Stimulated activated CD4-positive, alpha-beta T cell treated with anti-CD3 and anti-CD28 coated beads, Interleukin-4, amount 100 ng/mL, for 48 hours (primary cell): Measurements from ENCODE around the gene HNRNPA0.
A peak's percentile ranks its signal among the peaks of the same experiment; 100 is the strongest.

ENCODE experiments used
- DNase-seq, 2 donors: peaks; one replicate each; pipeline ENCODE4 v3.0.0-alpha.2; 2020; ENCODE audit warnings: low read depth in 2 of 2

Gene HNRNPA0

DNA sequence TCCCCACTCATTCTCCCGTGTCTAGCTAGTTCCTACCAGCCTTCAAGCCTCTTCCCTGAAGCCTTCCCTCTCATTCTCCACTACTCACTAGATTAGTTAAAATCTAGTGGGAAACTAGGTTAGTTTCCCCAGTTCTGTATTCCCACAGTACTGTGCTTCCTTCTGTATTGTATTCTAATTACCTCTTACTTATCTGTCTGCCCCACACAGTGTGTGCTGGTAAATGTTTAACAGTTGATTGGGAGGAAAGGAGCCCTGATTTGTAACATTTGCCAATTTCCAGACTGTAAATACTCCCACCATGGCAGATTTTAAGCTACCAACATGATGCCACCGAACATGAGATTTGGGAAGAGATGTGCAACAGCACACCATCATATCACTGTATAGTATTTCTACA, 26.5 kb downstream of the HNRNPA0 start:
- no peak for DNase-seq

DNA sequence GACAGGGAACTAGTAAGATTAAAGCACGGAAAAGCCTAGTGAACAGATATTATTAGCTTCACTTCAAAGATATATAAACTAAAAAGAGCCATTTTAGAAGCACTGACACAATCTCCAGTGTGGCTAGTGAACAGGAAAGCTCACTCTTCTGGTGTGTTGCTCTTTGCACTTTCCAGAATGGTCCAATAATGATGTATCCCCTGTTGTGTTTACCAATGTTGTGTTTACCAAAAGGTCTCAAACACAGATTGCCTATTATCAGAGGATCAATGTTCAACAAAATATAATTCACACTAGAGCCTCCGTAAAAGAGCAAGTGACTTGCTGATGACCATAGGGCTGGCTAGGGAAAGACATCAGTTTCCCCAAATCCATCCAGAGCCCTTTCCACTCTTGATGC, 29.9 kb downstream of the HNRNPA0 start:
- no peak for DNase-seq

DNA sequence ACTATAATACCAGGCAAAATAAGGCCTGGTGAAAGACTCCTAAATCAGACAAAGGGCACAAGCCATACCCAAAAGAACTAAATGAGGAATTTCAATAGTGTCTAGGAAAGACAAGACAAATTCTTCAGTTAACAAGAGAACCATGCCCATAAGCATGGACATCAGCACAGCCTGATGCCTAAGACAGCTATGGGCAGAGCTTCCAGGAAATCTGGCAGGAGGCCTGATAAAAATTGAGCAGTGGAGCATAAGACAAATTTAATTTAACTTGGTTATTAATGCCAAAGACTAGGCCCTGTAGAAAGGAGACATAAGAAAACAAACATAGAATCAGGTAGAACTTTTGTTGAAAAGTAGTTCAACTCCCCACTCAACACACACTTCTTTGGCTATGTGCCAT, 35.6 kb downstream of the HNRNPA0 start:
- DNase-seq, result no peak

DNA sequence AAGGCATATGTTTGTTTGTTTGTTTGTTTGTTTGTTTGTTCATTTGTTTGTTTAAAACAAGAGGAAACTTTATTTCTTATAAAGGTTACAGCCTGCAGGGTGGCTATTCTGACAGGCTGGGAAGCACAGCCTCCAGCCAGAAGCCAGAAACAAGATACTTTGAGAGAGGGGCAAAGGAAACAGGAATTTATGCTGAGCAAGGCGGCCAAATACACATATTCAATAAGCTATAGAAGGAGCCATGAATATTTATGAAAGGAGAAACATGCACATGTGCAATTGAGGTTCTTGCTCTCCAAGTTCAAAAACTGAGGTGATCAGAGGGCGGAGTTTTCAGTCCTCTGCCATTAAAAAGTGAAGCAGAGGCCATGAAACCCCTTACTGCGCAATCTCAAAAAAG, 37.8 kb downstream of the HNRNPA0 start:
- no peak for DNase-seq

DNA sequence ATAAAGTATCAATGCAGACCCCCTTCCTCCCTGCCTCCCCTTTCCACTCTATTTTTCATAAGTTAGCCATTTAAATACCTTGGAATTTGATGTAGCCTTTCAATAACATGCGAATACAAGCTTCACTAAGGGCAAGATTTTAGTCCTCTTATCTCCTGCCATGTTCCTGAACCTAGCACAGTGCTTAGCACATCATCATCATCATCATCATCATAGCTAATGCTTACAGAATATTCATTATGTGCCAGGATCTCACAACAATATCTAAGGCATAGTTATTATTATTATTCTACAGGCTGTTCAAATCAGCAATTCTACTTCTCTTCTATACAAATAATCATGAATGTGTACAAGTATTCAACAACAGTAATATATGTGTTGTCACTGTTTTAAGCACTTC, 38.7 kb downstream of the HNRNPA0 start:
- no peak for DNase-seq

DNA sequence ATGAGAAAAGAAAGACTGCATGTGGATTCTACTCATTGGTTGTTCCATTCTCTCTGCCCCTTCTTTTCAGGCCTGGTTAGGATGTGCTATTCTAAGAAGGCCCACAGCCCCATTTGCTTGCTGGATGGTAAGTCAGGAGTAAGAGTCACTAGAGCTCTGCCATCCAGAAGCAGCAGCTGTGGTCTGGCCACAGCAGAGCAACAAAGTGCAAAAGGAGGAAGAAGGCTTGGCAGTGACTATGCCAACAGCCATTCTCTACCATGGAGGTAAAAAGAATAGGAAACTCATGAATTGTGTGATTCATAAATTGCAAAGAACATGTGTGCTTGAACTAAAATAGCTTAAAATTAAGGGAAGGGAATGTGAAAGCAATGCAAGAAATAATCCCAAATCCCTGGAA, 39.2 kb downstream of the HNRNPA0 start:
- DNase-seq, result no peak

DNA sequence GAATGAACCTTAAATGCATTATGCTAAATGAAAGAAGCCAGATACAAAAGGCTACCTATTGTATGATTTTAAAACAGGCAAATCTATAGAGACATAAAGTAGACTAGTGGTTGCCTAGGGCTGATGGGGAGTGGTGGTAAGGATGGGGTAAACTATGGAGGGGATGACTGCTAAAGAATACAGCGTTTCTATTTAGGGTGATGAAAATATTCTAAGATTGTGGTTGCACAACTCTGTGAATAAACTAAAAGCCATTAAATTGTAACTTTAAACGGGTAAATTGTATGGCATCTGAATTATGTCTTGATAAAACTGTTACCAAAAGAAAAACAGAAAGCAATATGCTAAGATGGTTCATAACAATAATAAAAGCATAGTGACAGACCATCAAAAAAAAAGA, 39.7 kb downstream of the HNRNPA0 start:
- no peak for DNase-seq

DNA sequence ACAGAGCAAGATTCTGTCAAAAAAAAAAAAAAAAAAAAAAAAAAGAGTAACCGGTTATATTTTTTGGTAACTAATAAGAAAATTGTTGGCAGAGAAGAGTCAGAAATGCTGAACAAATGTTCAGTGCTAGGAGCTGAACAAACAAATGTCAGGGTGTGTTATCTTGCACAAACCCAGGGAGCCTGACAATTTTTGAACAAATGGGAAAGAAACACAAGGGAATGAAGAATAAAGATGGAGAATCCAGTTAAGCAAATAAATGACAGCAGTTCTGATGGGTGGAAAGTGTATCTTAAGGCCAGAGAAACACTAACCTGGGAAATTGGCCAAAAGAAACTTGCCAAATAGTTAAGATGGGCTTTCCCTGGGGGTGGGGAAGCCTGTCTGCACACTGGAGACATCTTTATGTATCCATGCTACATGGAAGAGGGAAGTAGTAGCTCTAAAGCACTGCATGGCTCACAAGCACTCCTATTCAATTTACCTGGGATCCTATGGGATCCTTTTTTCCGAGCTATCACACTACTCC, 42.0 kb downstream of the HNRNPA0 start:
- DNase-seq, result no peak

DNA sequence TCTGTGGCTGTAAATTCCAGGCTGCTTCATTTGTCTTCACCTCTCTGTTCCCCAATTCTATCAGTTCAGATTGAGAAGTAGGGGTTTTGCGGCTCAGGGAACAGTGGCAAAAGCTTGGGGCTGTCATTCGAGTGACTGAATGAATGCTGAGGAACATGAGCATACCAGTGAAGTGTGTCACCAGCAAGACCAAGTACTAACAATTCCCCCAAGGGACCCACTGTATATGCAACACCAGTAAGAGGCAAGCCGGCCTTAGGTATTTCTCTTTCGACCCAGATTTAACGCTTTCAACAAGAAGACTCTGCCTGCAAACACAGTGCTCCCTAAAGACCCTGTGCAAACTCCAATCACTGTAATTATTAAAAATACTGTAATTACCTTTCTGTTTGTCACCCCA, 44.1 kb downstream of the HNRNPA0 start:
- no peak for DNase-seq

DNA sequence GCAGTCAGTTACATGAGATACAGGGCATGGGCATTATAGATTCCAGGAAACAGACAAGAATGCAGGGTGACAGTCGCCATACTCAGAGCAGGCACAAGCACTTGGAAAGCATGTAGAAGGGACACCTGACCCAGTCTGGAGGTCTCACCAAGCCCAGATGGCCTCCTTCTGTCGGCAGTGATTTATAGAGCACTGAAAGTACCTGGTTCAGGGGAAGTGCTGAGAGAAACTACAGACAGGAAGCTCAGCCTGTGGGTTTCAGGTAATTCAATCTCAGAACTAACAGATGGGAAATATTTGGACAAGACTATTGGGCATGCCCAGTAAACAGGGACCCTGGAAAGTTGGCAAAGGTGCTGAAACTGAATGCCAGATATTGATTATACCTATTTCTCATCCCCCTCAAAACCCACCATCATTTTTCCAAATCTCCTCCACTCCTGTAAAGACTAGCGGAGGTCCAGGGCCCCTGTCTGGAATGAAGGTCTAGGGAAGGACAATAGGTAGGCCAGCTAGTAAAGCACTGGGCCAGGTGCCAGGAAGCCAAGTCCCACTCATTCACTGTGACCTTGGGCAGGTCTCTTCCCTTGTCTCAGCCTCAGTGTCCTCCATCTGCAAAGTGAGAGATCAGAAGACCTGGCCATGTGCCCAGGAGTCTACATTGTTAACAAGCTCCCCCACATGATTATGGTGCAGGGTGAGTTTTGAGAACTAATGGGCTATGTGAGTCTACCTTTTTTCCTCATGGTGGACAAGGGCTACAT, 45.2 kb downstream of the HNRNPA0 start:
- DNase-seq, result no peak

DNA sequence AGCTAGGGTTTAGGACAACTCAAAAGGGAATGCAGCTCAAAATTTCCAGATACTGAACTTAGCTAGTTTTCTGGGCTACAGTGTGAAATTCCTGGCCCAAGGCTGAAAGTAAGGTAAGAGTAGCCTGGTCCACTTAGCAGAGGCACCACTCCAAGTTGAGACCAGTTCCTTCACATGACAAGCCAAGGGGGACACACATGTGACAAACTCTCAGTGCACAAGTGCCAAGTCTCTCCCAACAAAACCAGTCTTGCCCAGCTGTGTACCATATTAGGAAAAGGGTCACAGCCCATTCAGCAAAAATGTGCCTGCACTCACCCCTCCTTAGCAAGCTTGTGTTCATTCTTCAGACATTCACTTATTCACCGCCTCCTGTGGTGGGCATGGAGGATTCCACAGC, 46.1 kb downstream of the HNRNPA0 start:
- no peak for DNase-seq

DNA sequence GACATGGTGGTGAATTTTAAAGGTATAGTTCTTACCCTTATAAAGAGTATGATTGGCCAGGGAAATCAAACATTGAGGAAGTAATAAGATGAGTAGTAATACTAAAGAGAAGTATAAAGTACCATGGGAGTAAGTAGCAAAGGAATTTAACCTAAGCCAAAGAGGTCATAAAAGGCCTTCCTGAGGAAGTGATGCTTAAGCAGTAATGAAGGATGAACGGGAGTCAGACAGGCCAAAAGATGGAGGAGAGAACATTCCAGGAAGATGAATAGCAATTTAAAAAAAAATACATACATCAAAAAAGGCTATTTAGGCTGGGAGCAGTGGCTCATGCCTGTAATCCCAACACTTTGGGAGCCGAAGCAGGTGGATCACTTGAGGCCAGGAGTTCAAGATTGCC, 47.3 kb downstream of the HNRNPA0 start:
- DNase-seq, result no peak

DNA sequence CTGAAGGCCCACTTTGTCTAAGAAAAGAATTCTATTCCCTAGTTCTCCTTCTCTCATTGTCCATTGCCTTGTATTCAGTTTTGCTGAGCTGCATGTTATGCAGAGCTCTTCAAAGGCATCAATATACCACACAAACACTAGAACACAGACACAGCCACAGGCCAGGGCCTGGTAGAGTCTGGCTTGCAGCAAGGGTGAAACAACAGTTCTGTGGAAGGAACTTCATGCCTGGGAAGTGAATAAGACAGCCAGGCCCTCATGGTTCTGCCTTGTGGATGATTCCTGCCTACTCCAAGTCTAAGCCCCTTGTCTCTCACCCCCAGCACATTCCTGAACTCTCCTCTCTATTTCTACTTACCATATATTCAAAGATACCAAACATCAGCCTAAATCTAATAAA, 49.1 kb downstream of the HNRNPA0 start:
- DNase-seq, result no peak

DNA sequence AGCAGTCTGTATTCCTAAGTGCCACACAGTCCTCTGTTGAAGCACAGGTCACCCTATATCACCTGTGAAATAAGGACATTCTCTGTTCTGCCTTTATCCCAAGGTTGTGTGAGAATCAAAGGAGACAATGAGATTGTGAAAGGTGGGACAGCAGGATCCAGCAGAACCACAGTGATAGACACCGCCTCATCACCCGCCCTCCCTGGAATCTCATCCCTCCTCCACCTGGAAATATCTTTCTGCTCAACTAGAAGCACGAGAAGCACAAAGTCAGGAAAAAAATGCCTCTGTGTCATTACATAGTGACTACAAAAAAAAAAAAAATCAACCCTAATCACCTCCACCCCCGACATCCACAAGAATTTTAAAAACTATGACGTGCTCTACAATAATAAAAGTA, 50.6 kb downstream of the HNRNPA0 start:
- DNase-seq, result no peak

DNA sequence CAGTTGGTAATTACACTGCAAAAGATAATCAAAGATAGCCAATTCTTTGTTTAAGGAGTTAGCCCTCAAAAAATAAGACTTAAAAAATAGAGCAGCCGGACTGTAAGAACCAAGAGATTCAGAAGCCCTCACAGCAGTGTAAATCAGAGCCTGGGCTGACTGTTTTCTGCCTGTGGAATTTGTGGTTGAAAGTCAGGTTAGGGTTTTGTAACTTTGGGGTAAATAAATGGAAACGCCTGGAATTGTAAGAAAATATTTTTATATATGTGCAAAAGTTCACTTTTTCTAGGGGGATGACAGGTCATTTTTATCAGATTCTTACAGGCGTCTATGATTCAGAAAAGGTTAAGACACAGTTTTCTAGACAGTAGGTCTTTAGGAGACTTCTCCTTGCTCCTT, 53.9 kb downstream of the HNRNPA0 start:
- no peak for DNase-seq

DNA sequence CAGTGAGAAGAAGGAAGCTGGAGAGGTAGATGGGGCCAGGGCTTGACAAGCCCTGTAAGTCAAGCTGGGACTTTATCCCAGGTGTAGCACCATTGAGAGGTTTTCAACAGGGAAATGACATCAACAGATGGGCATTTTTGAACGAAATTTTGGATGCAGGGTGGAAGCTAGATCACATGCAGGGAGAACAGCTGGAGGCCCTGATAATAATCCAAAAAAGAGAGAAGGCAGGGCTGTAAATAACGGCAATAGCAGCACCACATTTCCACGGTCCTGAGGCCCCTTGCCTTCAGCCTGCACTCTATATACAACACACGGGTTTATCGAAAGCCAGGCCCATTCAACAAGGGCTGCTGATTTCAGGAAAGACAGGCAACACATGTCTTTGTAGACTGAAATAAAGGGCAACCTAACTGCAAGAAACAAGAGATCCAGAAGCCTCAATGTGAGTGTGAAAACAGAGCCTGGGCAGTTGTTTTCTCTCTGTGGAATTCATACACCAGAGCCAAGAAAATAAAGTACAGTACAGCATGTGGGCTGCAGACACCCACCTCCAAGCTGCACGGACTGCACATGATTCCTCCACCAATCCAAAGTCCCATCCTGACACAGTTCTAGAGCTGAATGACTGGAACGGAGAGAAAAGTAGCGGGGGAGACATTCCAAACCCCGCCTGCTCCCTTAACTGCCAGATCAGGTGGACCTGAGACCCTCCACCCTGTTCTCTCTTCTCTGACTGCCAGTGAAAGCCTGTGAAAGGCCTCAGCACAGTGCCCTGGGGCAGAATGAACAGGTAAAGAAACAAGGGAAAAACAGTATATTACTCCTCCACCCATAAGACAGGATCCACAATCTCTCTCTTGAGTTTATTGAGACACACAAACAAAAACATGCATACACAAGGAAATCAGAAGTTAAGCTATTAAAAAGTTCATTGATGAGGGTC, 54.6 kb downstream of the HNRNPA0 start:
- DNase-seq, result no peak

DNA sequence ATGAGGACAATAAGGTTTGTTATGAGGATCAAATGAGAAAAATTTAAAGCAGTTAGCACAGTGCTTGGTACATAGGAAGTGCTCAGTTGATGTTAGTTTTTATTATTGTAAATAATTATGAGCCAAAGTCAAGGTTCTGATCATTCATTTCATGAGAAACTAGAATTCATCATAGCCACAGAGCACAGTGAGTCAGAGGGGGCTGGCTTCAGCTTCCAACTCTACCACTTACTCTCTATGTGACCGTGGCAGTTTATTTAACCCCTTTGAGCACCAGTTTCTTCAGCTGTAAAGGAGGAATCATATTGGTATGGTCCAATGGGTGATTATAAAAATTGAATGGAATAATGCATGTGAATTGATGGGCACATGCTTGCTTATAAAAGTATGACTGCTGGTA, 57.7 kb downstream of the HNRNPA0 start:
- DNase-seq, result peak; percentile 27 to 32

DNA sequence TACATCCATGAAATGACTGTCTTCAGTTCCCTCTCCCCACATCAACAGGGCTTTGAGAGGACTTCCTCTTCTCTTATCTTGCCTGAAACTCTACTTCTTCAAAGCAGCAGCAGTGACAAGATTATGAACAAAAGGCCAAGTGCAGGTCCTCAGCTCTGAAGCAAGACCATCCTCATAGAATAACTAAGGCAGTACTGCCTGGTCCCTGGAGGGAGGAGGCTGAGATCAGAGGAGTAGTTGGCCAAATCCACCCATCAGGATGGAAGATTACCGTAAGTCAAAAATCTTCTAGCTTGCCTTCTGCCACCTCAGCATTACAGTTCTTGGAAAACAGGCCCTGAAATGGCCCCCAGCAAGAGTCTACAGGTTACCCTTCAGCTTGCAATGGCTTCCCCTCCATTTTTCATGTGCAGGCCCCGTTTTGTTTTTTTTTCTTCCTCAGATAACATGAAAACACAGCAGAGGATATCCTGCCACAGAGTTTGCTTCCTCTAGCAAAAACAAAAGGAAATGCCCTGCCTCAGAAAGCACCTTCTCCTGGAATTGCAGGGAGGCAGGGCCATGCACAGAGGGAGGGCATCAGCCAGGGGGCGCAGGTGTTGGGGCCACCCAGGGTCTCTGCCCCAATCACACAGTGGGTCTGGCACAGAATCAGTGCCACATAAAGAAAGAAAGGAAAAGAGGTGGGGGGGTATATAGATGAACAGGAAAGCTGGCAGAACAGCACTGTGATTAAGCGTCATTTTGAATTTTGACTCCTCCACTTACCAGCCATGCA, 58.3 kb downstream of the HNRNPA0 start:
- DNase-seq, result no peak
